ENCODE data around the gene NPHS2.
A peak's percentile ranks its signal among the peaks of the same experiment; 100 is the strongest.

NPHS2 gene

GRCh38 chr1:179575497-179576314 is at the start of gene NPHS2:
NPHS2 (minus strand) TSS chr1:179575948; CDS start chr1:179575864, 84 bp downstream.
- DNase-seq: no peak

GRCh38 chr1:179612361-179612760 is 36.6 kb upstream of the NPHS2 start:
- no peak for DNase-seq

- no peak for DNase-seq
These were observed 25.3 kb upstream of the NPHS2 start for GRCh38 chr1:179601093-179601492.

- peak; percentile 6 for DNase-seq
These were observed 24.0 kb upstream of the NPHS2 start for GRCh38 chr1:179599623-179600249.

GRCh38 chr1:179598631-179599030 is 22.9 kb upstream of the NPHS2 start:
- DNase-seq: no peak

GRCh38 chr1:179591592-179592580 is 16.1 kb upstream of the NPHS2 start, which contains the start of gene TDRD5:
TDRD5 (plus strand) TSS chr1:179591832; CDS start chr1:179592616, 784 bp downstream.
- no peak for DNase-seq

GRCh38 chr1:179591253-179591591 is 15.5 kb upstream of the NPHS2 start:
- no peak for DNase-seq

- no peak for DNase-seq
These were observed 14.9 kb upstream of the NPHS2 start for GRCh38 chr1:179590671-179591070.

- no peak for DNase-seq
These were observed 13.8 kb upstream of the NPHS2 start for GRCh38 chr1:179589509-179589908.

GRCh38 chr1:179588425-179589024 is 12.8 kb upstream of the NPHS2 start:
- DNase-seq: no peak

- no peak for DNase-seq
These were observed 11.6 kb upstream of the NPHS2 start for GRCh38 chr1:179587336-179587735.

GRCh38 chr1:179586107-179586823 is 10.5 kb upstream of the NPHS2 start:
- peak; percentile 17 for DNase-seq

- no peak for DNase-seq
These were observed 8.1 kb upstream of the NPHS2 start for GRCh38 chr1:179583771-179584320.

GRCh38 chr1:179576509-179576908 is 761 bp upstream of the NPHS2 start:
- DNase-seq: no peak

- no peak for DNase-seq
These were observed 17.7 kb downstream of the NPHS2 start for GRCh38 chr1:179558078-179558477.

- DNase-seq: no peak
These were observed 21.3 kb downstream of the NPHS2 start for GRCh38 chr1:179554427-179554826.

GRCh38 chr1:179550746-179551682 is 24.7 kb downstream of the NPHS2 start:
- no peak for DNase-seq

GRCh38 chr1:179549368-179549700 is 26.4 kb downstream of the NPHS2 start:
- DNase-seq: no peak

- no peak for DNase-seq
These were observed 26.9 kb downstream of the NPHS2 start for GRCh38 chr1:179548666-179549367.

GRCh38 chr1:179547021-179547535 is 28.7 kb downstream of the NPHS2 start:
- no peak for DNase-seq
